ENCODE results near the gene NAV2.

The NAV2 gene

GRCh38 chr11:20032127-20032526 lies 319.5 kb downstream of the NAV2 start:
- DNase-seq (ENCODE audit: low spot score): no peak
- TF ChIP-seq CTCF (IDR thresholded peaks at IDR 0.05; ENCODE audit: extremely low read depth, insufficient read depth, missing control alignments): no peak
- in situ Hi-C loops (cut with MboI; ENCODE audit: low pct_unique_long_range_greater_than_20kb, low sequenced_read_pairs, unreplicated experiment): no loop called here

- in situ Hi-C loops (cut with MboI; ENCODE audit: low pct_unique_long_range_greater_than_20kb, low sequenced_read_pairs, unreplicated experiment): no loop called here
- TF ChIP-seq CTCF (IDR thresholded peaks at IDR 0.05; ENCODE audit: extremely low read depth, insufficient read depth, missing control alignments): no peak
- DNase-seq (ENCODE audit: low spot score): no peak
Measured at GRCh38 chr11:20032577-20033260, 320.1 kb downstream of the NAV2 start.

GRCh38 chr11:20033806-20034205 lies 321.2 kb downstream of the NAV2 start:
- DNase-seq (ENCODE audit: low spot score): no peak
- no peak for TF ChIP-seq CTCF (IDR thresholded peaks at IDR 0.05; ENCODE audit: extremely low read depth, insufficient read depth, missing control alignments)
- in situ Hi-C loops (cut with MboI; ENCODE audit: low pct_unique_long_range_greater_than_20kb, low sequenced_read_pairs, unreplicated experiment): no loop called here

- in situ Hi-C loops (cut with MboI; ENCODE audit: low pct_unique_long_range_greater_than_20kb, low sequenced_read_pairs, unreplicated experiment): no loop called here
- TF ChIP-seq CTCF (IDR thresholded peaks at IDR 0.05; ENCODE audit: extremely low read depth, insufficient read depth, missing control alignments): no peak
- no peak for DNase-seq (ENCODE audit: low spot score)
Measured at GRCh38 chr11:20034941-20035340, 322.3 kb downstream of the NAV2 start.

GRCh38 chr11:20035375-20035700 lies 322.7 kb downstream of the NAV2 start:
- TF ChIP-seq CTCF (IDR thresholded peaks at IDR 0.05; ENCODE audit: extremely low read depth, insufficient read depth, missing control alignments): no peak
- in situ Hi-C loops (cut with MboI; ENCODE audit: low pct_unique_long_range_greater_than_20kb, low sequenced_read_pairs, unreplicated experiment): no loop called here
- DNase-seq (ENCODE audit: low spot score): no peak

GRCh38 chr11:20035701-20036601 lies 323.3 kb downstream of the NAV2 start:
- no peak for TF ChIP-seq CTCF (IDR thresholded peaks at IDR 0.05; ENCODE audit: extremely low read depth, insufficient read depth, missing control alignments)
- DNase-seq (ENCODE audit: low spot score): no peak
- in situ Hi-C loops (cut with MboI; ENCODE audit: low pct_unique_long_range_greater_than_20kb, low sequenced_read_pairs, unreplicated experiment): no loop called here

Data from GM13977 (cell line).